Lower leg skin (tissue), 4 donors: ENCODE data around the gene MYCN. TPM values are rescaled to one million over a fixed set of nuclear protein-coding genes. Genes with fewer than 3 reads are reported as not detected.

Experiments used
- DNase-seq, 2 donors: peaks; one replicate each; pipeline ENCODE4 v3.0.0-alpha.2; 2019; ENCODE audit warnings: low spot score in 2 of 2
- H3K4me3 ChIP-seq: fragments of 200-600 bp; sonication (generic); 2 replicates; pipeline ENCODE4 v1.5.1; 2017; ENCODE audit warnings: mild to moderate bottlenecking, low read depth; ENCODE audit not compliant: poor library complexity, severe bottlenecking
- CTCF ChIP-seq, 3 donors: fragments of 450-650 bp; IDR thresholded peaks; one replicate each; pipeline ENCODE4 v1.5.1; 2016; ENCODE audit warnings: antibody characterized with exemption in 3 of 3, mild to moderate bottlenecking in 3 of 3, moderate library complexity in 2 of 3
- POLR2A ChIP-seq, 2 donors: fragments of 450-650 bp; IDR thresholded peaks; one replicate each; pipeline ENCODE4 v1.6.1; 2016 to 2017; ENCODE audit warnings: antibody characterized with exemption in 2 of 2, mild to moderate bottlenecking in 1 of 2, moderate library complexity in 1 of 2
- WGBS, 2 donors: methylation state at CpG; one replicate each; pipeline ENCODE4 v1.1.5; 2018; 5-methylcytosine and 5-hydroxymethylcytosine counted together
- intact Hi-C: fragments of 100-400 bp; cut with DNase I; formaldehyde crosslinking; loops from one replicate; pipeline ENCODE4 v1.15.0; 2023; ENCODE audit warnings: low total_unique reads
- total RNA-seq, 4 donors: library from RNA; depleted of rRNA; stranded (reverse); fragments of >200 nt; gene quantifications; one replicate each; pipeline ENCODE4 v1.1.0, GENCODE V29; 2016

The MYCN gene
- total RNA-seq, 4 donors from 2014 or later, result 0.15 to 1.5 (median 0.64) TPM; not detected in 1

- no peak for TF ChIP-seq CTCF (IDR thresholded peaks at IDR 0.05)
- no peak for TF ChIP-seq POLR2A (IDR thresholded peaks at IDR 0.05)
- no peak overlapping the region for H3K4me3 ChIP-seq
- no peak for DNase-seq
- WGBS, 2 donors, result 84 to 87% methylated on average over 11 of the region's 11 CpGs
- intact Hi-C loops, result no loop called here
These were observed 50.1 kb downstream of the MYCN start for GRCh38 chr2:15990151-15991101.

GRCh38 chr2:15991231-15991630 is 50.9 kb downstream of the MYCN start:
- H3K4me3 ChIP-seq, result no peak overlapping the region
- TF ChIP-seq POLR2A (IDR thresholded peaks at IDR 0.05) (no peak), CTCF (IDR thresholded peaks at IDR 0.05) (no peak)
- DNase-seq, result no peak
- intact Hi-C loops, result no loop called here
- 74 to 77% methylated on average over 3 of the region's 3 CpGs for WGBS, 2 donors

GRCh38 chr2:15992457-15993231 is 52.3 kb downstream of the MYCN start:
- WGBS, 2 donors, result 78 to 87% methylated on average over 10 of the region's 10 CpGs
- TF ChIP-seq CTCF (IDR thresholded peaks at IDR 0.05) (no peak), POLR2A (IDR thresholded peaks at IDR 0.05) (no peak)
- intact Hi-C loops, result no loop called here
- DNase-seq, result no peak
- H3K4me3 ChIP-seq, result no peak overlapping the region

- DNase-seq, result no peak
- 71 to 86% methylated on average over 6 of the region's 6 CpGs for WGBS, 2 donors
- intact Hi-C loops, result no loop called here
- TF ChIP-seq POLR2A (IDR thresholded peaks at IDR 0.05), result no peak
- no peak for TF ChIP-seq CTCF (IDR thresholded peaks at IDR 0.05)
- no peak overlapping the region for H3K4me3 ChIP-seq
These were observed 52.9 kb downstream of the MYCN start for GRCh38 chr2:15993232-15993610.

- intact Hi-C loops, result no loop called here
- no peak overlapping the region for H3K4me3 ChIP-seq
- DNase-seq, result no peak
- TF ChIP-seq CTCF (IDR thresholded peaks at IDR 0.05) (no peak), POLR2A (IDR thresholded peaks at IDR 0.05) (no peak)
- 88 to 90% methylated on average over 7 of the region's 7 CpGs for WGBS, 2 donors
These were observed 53.3 kb downstream of the MYCN start for GRCh38 chr2:15993666-15994065.
